ENCODE measurements around the gene MBTPS1. TPM values are rescaled to one million over a fixed set of nuclear protein-coding genes. Genes with fewer than 3 reads are reported as not detected.

MBTPS1 gene
- polyA plus RNA-seq, 5 donors = 103 to 123 (median 112) TPM

- DNase-seq = no peak
Measured at GRCh38 chr16:84007965-84008364, 108.8 kb downstream of the MBTPS1 start.

GRCh38 chr16:84007520-84007919, 109.2 kb downstream of the MBTPS1 start:
- no peak for DNase-seq

GRCh38 chr16:84005391-84005790, 111.4 kb downstream of the MBTPS1 start:
- DNase-seq = no peak

- DNase-seq = no peak
Measured at GRCh38 chr16:84004442-84004841, 112.3 kb downstream of the MBTPS1 start.

Other genes starting within 250 kb of the MBTPS1 start
- gene MLYCD, start 217.8 kb downstream of the MBTPS1 start, polyA plus RNA-seq (ENCODE audit: insufficient read depth in 1 of 5, insufficient read length in 5 of 5, low replicate concordance in 1 of 5) = 1 to 10 TPM; 3.2 to 4.3 (median 3.7) TPM
- under 1 TPM; 0.59 to 0.95 (median 0.87) TPM for gene OSGIN1, start 163.7 kb downstream of the MBTPS1 start, polyA plus RNA-seq (ENCODE audit: insufficient read depth in 1 of 5, insufficient read length in 5 of 5, low replicate concordance in 1 of 5)
- under 1 TPM; 0.29 to 0.69 (median 0.54) TPM for gene NECAB2, start 148.7 kb downstream of the MBTPS1 start, polyA plus RNA-seq (ENCODE audit: insufficient read depth in 1 of 5, insufficient read length in 5 of 5, low replicate concordance in 1 of 5)
- gene SLC38A8, start 74.1 kb downstream of the MBTPS1 start, polyA plus RNA-seq (ENCODE audit: insufficient read depth in 1 of 5, insufficient read length in 5 of 5, low replicate concordance in 1 of 5) = not detected
- 10 to 100 TPM; 33.5 to 46.7 (median 44.7) TPM for gene HSDL1, start 28.2 kb upstream of the MBTPS1 start, polyA plus RNA-seq (ENCODE audit: insufficient read depth in 1 of 5, insufficient read length in 5 of 5, low replicate concordance in 1 of 5)
- gene DNAAF1, start 28.4 kb upstream of the MBTPS1 start, polyA plus RNA-seq (ENCODE audit: insufficient read depth in 1 of 5, insufficient read length in 5 of 5, low replicate concordance in 1 of 5) = 10 to 100 TPM in 4 of 5 donors, 1 to 10 TPM in 1; 3.6 to 21.5 (median 15.5) TPM
- 10 to 100 TPM; 32.4 to 61.4 (median 52.9) TPM for gene TAF1C, start 70.1 kb upstream of the MBTPS1 start, polyA plus RNA-seq (ENCODE audit: insufficient read depth in 1 of 5, insufficient read length in 5 of 5, low replicate concordance in 1 of 5)
- 1 to 10 TPM in 1 of 5 donors, under 1 TPM in 3, not detected in 1; 0.18 to 1.1 (median 0.73) TPM for gene ADAD2, start 74.2 kb upstream of the MBTPS1 start, polyA plus RNA-seq (ENCODE audit: insufficient read depth in 1 of 5, insufficient read length in 5 of 5, low replicate concordance in 1 of 5)
- under 1 TPM; 0.05 to 0.10 (median 0.06) TPM for gene KCNG4, start 123.1 kb upstream of the MBTPS1 start, polyA plus RNA-seq (ENCODE audit: insufficient read depth in 1 of 5, insufficient read length in 5 of 5, low replicate concordance in 1 of 5)
- gene WFDC1, start 177.9 kb upstream of the MBTPS1 start, polyA plus RNA-seq (ENCODE audit: insufficient read depth in 1 of 5, insufficient read length in 5 of 5, low replicate concordance in 1 of 5) = 10 to 100 TPM in 1 of 5 donors, 1 to 10 TPM in 4; 5.1 to 10.4 (median 6.9) TPM